Measurements from ENCODE around the gene CCHCR1.

CCHCR1 gene

GRCh38 chr6:31125586-31126363, 31.8 kb downstream of the CCHCR1 start:
- no peak for DNase-seq

GRCh38 chr6:31125162-31125561, 32.4 kb downstream of the CCHCR1 start:
- no peak for DNase-seq

GRCh38 chr6:31122791-31123706, 34.6 kb downstream of the CCHCR1 start:
- DNase-seq: no peak

DNA sequence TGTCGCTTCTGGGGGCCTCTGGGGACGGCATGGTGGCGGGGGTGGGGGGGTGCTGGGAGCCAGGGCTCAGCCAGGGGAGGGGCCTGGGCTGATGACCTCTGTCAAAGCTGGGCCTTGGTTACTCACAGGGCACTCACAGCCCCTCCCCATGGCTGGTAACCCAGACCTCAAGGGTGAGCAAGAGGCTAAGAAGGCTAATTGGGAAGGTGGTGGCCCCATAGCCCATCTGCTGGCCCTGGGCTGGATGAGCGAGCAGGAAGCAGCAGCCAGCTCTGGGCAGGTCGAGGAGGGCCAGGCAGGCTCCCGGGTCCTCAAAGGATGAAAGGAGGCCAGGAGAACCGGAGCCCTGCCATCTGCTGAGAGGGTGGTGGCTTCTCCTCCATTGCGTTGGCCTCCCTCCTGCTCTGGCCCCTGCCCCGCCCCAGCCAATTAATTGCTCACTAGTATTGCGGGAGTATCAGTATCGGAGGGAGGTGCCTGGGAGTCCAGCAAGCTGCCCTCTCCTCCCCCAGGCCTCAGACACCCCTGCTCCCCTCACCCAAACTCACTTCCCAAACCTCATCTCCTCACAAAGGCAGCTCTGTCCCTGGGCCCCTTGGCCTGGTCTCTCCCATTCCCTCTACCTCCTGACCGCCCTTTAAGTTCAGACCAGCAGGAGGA, 36.3 kb downstream of the CCHCR1 start:
- DNase-seq: no peak

GRCh38 chr6:31120151-31120915, 37.3 kb downstream of the CCHCR1 start, which contains the start of gene CDSN:
TSS of gene CDSN (minus strand) at chr6:31120446. CDS start at chr6:31120419, 27 bp downstream.
- no peak for DNase-seq

GRCh38 chr6:31118178-31118577, 39.4 kb downstream of the CCHCR1 start:
- DNase-seq: no peak

- DNase-seq: no peak
Observed at GRCh38 chr6:31116661-31117385, 40.8 kb downstream of the CCHCR1 start.

GRCh38 chr6:31115941-31116560, 41.6 kb downstream of the CCHCR1 start:
- DNase-seq: no peak

DNA sequence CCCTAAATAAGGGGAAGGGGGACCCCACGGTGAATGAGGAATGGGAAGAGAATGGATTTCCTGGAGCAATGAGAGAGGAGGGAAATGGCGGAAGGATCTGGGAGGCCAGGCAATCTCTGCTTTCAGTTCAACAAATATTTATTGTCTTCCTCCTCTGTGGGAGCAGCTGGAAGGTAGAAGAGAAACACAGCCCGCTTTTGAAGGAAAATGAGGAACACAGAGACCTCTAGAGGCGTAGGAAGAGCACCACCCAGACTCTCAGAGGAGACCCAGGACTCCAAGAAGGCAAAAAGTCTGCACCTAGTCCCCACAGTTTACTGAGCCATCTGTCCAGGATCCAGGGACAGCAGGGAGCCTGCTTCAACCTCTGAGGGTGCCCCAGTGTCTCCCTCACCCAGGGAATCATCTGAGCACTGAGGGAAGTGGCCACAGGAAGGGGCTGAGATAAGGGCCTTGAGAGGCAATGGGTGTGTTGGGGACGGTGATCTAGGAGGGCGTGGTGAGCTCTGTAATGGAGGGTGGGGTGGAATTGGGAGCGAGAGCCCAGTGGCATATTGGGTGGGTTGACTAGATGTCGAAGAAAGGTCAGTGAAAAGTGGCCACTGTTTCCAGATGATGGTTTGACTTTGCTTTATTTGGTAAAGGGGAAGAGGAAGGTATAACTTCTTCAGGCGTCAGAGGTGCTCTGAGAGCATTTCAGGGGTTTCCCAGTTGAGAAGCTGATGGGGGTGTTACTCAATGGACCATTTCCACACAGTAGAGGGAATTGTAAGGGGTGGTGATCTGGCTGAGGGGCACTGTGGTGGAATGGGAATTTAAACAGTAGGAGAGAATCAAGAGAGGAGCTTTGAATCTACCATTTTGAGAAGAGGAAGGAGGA, 42.4 kb downstream of the CCHCR1 start:
- no peak for DNase-seq

GRCh38 chr6:31114541-31114878, 43.1 kb downstream of the CCHCR1 start, which contains the start of gene PSORS1C1:
TSS of gene PSORS1C1 (plus strand) at chr6:31114800. CDS start at chr6:31129633, 14,833 bp downstream.
- DNase-seq: no peak

DNA sequence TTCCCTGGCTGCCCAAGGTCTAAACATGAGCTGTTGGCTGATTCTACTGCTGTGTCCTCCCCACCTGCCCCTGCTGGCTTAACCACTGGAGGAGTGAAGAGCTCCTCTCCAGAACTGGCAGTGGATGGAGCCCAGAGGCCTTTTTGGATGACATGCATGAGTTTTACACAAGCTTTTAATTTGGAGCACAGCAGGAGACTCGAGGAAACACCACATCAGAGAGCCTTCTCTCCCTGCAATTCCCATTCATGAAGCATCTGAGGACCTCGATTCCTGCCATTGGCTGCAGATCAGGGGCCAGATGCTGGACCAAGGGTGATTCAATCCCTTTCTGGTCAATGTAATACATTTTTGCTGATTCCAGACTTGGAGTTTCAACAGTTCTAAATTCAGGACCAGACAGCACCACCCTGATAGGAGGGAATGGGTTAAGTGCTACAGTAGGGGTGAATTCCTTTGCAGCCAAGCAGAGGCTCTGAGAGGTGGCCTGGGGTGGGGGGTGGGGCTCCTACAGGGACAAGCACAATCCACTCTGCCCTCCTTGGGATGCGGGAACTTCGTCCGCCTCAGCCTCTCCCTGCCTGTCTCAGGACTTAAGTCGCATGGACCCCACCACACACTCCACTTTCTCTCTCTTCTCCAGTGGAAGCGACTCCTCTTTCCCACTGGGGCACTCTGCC, 43.6 kb downstream of the CCHCR1 start:
- DNase-seq: no peak

DNA sequence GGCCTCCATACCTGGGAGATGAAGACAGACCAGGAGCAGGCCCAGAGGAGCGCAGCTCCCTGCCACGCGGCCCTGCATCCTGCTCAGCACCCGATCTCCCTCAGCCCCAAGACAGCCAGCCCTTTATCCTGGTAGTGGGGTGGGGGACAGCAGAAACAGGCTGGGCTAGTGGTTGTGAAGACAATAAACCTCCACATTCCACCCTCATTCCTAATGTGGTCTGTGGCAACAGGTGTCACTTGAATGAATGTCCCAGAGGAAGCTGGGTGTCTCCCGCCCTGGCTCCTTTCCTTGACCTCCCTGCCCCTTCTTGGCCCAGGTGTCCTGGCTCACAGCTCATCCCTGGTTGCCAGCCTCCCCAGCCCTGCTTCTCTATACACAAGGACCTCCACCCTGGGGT, 45.1 kb downstream of the CCHCR1 start, which contains the start of gene C6orf15:
TSS of gene C6orf15 (minus strand) at position 98 of the 400 bp plus-strand sequence. CDS start at position 78, 20 bp downstream.
- no peak for DNase-seq

DNA sequence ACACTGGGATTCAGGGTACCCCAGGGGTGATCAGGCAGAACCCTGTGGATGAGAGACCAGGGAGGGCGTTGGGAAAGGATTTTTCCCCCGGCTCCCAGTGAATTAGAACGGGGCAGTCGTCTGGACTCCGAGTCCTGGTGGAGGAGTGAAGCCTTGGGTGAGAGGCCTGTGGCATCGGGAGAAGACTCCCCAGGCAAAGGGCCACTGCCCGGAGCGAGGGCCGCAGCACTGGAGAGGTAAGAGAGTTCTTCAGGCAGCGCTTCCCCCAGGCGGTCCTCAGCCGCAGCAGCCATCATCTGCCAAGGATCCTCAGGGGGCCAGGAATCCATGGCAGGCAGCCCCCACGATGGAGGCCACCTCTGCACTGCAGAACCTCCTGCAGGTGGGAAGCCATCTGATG, 45.9 kb downstream of the CCHCR1 start:
- no peak for DNase-seq

GRCh38 chr6:31110825-31111582, 46.6 kb downstream of the CCHCR1 start:
- DNase-seq: no peak

DNA sequence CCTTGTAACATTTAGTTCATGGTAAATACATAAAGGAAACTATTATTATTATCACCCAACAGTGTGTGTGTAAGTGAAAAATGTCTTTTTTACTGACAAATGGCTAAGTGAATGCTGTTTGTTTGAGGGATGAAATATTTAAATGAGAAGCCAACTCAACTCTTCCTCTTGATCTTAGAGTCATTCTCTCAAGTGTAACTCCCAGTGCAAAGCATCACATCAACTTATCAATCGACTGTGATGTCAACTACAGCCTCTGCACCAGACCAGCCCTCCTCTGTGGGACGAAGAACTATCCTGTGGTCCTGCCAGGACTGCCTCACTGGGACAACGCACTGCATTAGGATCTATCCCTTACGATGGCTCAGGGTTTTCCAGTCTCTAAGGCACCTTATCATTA, 50.5 kb downstream of the CCHCR1 start:
- DNase-seq: no peak

DNA sequence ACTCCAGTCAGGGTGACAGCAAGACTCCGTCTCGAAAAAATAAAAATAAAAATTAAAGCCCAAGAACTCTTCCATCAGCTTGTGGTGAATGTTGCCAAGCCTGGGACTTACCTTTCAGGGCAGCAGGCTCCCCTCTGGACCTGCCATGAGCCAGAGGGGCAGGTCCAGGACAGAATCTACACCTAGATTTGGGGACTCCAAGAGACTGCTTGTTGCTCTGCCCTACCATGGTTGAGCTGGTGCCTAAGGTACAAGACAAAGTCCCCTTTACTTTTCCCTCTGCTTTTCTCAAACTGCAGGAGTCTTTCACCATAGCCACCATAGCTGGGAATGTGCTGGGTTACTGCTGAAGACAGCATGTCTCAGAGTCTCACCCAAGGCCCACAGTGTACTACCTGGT, 54.5 kb downstream of the CCHCR1 start:
- DNase-seq: no peak

DNA sequence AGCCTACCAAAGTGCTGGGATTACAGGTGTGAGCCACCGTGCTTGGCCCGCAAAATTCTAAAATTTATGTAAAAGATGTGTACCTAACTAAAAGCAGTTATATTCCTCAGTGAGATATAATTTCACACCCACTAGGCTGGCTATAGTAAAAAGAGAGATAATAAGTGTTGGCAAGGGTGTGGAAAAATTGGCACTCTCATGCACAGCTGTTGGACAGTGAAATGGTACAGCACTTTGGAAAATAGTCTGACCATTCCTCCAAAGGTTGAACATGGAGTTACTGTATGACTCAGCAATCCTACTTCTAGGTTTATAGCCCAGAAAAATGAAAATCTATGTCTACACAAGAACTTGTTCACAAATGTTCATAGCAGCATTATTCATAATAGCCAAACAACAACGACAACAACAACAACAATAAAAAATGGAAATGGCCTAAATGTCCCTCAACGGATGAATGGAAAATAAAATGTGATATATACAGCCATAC, 59.1 kb downstream of the CCHCR1 start:
- DNase-seq: no peak

- DNase-seq: no peak
Observed at GRCh38 chr6:31096656-31097055, 60.9 kb downstream of the CCHCR1 start.

- DNase-seq: no peak
Observed at GRCh38 chr6:31096215-31096614, 61.4 kb downstream of the CCHCR1 start.

Measured in activated naive CD4-positive, alpha-beta T cell treated with Interleukin-2 at 50 U/mL for 16 hours (primary cell).